GM12891 (cell line): ENCODE data around the gene PDGFRB.

ENCODE experiments used
- POLR2A ChIP-seq: IDR thresholded peaks from 2 replicates; pipeline ENCODE4 v1.6.1; 2011; ENCODE audit warnings: low read depth, low read length, control low read depth
- POLR2AphosphoS5 ChIP-seq: IDR thresholded peaks from 2 replicates; pipeline ENCODE4 v1.6.1; 2011; ENCODE audit warnings: low read depth, low read length, control low read depth
- SPI1 ChIP-seq: IDR thresholded peaks from 2 replicates; pipeline ENCODE4 v1.6.1; 2011; ENCODE audit warnings: low read depth, low read length, control low read depth
- TAF1 ChIP-seq: IDR thresholded peaks from 2 replicates; pipeline ENCODE4 v1.6.1; 2011; ENCODE audit warnings: low read depth, low read length, control low read depth

GRCh38 chr5:150112201-150113046 is 43.2 kb downstream of the PDGFRB start:
- no peak for TF ChIP-seq POLR2A
- no peak for TF ChIP-seq POLR2AphosphoS5
- TF ChIP-seq TAF1, result no peak
- TF ChIP-seq SPI1, result no peak
